Activated T-helper 1 cell treated with Interleukin-2 at 50 U/mL for 16 hours (primary cell): Measurements from ENCODE around the gene ILK.

Experiments
- DNase-seq: peaks from one replicate; pipeline ENCODE4 v3.0.0-alpha.2; 2020; ENCODE audit warnings: low read depth

Gene ILK

GRCh38 chr11:6656936-6657335, 53.4 kb downstream of the ILK start:
- DNase-seq: no peak

GRCh38 chr11:6657346-6657745, 53.8 kb downstream of the ILK start:
- DNase-seq: no peak

DNA sequence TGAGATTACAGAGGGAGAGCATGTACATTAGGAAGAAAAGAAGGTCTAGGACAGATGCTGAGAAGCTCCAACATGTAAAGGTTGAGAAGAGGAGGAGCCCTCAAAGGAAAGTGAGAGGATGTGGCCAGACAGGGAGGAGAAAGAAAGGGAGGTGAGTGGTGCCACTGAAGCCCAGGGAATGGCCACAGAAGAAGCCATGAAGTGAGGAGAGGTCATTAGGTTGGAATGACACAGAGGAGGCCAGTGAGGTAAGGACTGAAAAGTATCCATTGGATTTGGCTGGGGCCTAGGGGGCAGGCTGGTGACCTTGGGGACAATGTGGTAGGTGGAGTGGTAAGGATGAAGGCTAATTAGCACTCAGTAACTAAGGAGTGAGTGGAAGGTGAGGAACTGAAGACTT, 55.1 kb downstream of the ILK start:
- DNase-seq: no peak
